Measurements from ENCODE around the gene RNU7-1. TPM values are rescaled to one million over a fixed set of nuclear protein-coding genes. Genes with fewer than 3 reads are reported as not detected.
"Not testable (repeated sequence)": the region's sequence is repeated elsewhere in the genome, so short reads cannot be mapped to it uniquely, and the experiment has no call there.

RNU7-1 gene
- total RNA-seq, 1 donor from 2014 or later: not detected

GRCh38 chr12:6902448-6902847 is 41.2 kb upstream of the RNU7-1 start:
- Mint-ChIP-seq H3K36me3 (no peaks in the 10 kb centered on the region), H3K9me3 (no peaks in the 10 kb centered on the region), H3K27ac (no peak overlapping the region), H3K27me3 (ENCODE audit: low read depth) (no peaks in the 10 kb centered on the region), H3K4me1 (no peaks in the 10 kb centered on the region), H3K4me3 (no peak overlapping the region)
- no peak for TF ChIP-seq CTCF (IDR thresholded peaks at IDR 0.05; ENCODE audit: unreplicated experiment)
- DNase-seq (ENCODE audit: low spot score in 2 of 2, unreplicated experiment in 2 of 2): no peak

- H3K4me3 Mint-ChIP-seq: no peak overlapping the region
- DNase-seq (ENCODE audit: low spot score in 2 of 2, unreplicated experiment in 2 of 2): no peak
- TF ChIP-seq CTCF (IDR thresholded peaks at IDR 0.05; ENCODE audit: unreplicated experiment): no peak
- no peak overlapping the region for H3K27ac Mint-ChIP-seq
- H3K9me3 Mint-ChIP-seq: no peaks in the 10 kb centered on the region
- no peaks in the 10 kb centered on the region for H3K27me3 Mint-ChIP-seq (ENCODE audit: low read depth)
- H3K4me1 Mint-ChIP-seq: no peaks in the 10 kb centered on the region
- H3K36me3 Mint-ChIP-seq: no peaks in the 10 kb centered on the region
These were observed 39.9 kb upstream of the RNU7-1 start for GRCh38 chr12:6903722-6904121.

GRCh38 chr12:6904280-6905276 is 39.0 kb upstream of the RNU7-1 start, which contains the start of gene LRRC23:
LRRC23 (plus strand) TSS chr12:6904822; CDS start chr12:6905634, 812 bp downstream.
- no peak within 1 kb of the TSS for H3K27ac Mint-ChIP-seq
- no peaks in the 10 kb centered on the region for H3K9me3 Mint-ChIP-seq
- H3K4me1 Mint-ChIP-seq: no peaks in the 10 kb centered on the region
- no peak within 1 kb of the TSS for H3K4me3 Mint-ChIP-seq
- DNase-seq (ENCODE audit: low spot score in 2 of 2, unreplicated experiment in 2 of 2): peak; percentile 89 to 94
- TF ChIP-seq CTCF (IDR thresholded peaks at IDR 0.05; ENCODE audit: unreplicated experiment): no peak
- no peaks in the 10 kb centered on the region for H3K36me3 Mint-ChIP-seq
- no peaks in the 10 kb centered on the region for H3K27me3 Mint-ChIP-seq (ENCODE audit: low read depth)

- Mint-ChIP-seq H3K36me3 (no peaks in the 10 kb centered on the region), H3K27ac (no peak overlapping the region), H3K4me1 (no peaks in the 10 kb centered on the region), H3K27me3 (ENCODE audit: low read depth) (no peaks in the 10 kb centered on the region), H3K9me3 (no peaks in the 10 kb centered on the region), H3K4me3 (no peak overlapping the region)
- no peak for DNase-seq (ENCODE audit: low spot score in 2 of 2, unreplicated experiment in 2 of 2)
- TF ChIP-seq CTCF (IDR thresholded peaks at IDR 0.05; ENCODE audit: unreplicated experiment): no peak
These were observed 38.1 kb upstream of the RNU7-1 start for GRCh38 chr12:6905414-6906040.

GRCh38 chr12:6908141-6908540 is 35.5 kb upstream of the RNU7-1 start:
- not testable (repeated sequence) for DNase-seq (ENCODE audit: low spot score in 2 of 2, unreplicated experiment in 2 of 2); H3K4me3 Mint-ChIP-seq; H3K9me3 Mint-ChIP-seq; H3K4me1 Mint-ChIP-seq; H3K36me3 Mint-ChIP-seq; H3K27ac Mint-ChIP-seq
- peaks cover 24% of the 10 kb centered on the region for H3K27me3 Mint-ChIP-seq (ENCODE audit: low read depth)
